Embryonic facial prominence (tissue), 1 donor: ENCODE results near the gene GINS1.

Experiments
- DNase-seq: peaks from one replicate; pipeline ENCODE4 v3.0.0-alpha.2; 2016; ENCODE audit errors: extremely low spot score

GINS1 gene

GRCh38 chr20:25407311-25408169, at the start of gene GINS1:
Gene GINS1 (plus strand): TSS chr20:25407673. CDS start chr20:25407821, 148 bp downstream.
- DNase-seq, result peak; percentile 63

- DNase-seq, result no peak
Measured at GRCh38 chr20:25360631-25361286, 46.7 kb upstream of the GINS1 start.

- DNase-seq, result no peak
Measured at GRCh38 chr20:25361287-25361683, 46.2 kb upstream of the GINS1 start.

GRCh38 chr20:25364180-25364788, 43.2 kb upstream of the GINS1 start:
- DNase-seq, result no peak

- DNase-seq, result no peak
Measured at GRCh38 chr20:25364879-25365699, 42.4 kb upstream of the GINS1 start.

GRCh38 chr20:25368526-25368925, 38.9 kb upstream of the GINS1 start:
- DNase-seq, result no peak

GRCh38 chr20:25368976-25369375, 38.5 kb upstream of the GINS1 start:
- DNase-seq, result no peak

- no peak for DNase-seq
Measured at GRCh38 chr20:25369529-25369928, 37.9 kb upstream of the GINS1 start.

- DNase-seq, result no peak
Measured at GRCh38 chr20:25369971-25370370, 37.5 kb upstream of the GINS1 start.

- DNase-seq, result no peak
Measured at GRCh38 chr20:25372584-25373336, 34.7 kb upstream of the GINS1 start.

- no peak for DNase-seq
Measured at GRCh38 chr20:25374842-25375241, 32.6 kb upstream of the GINS1 start.

GRCh38 chr20:25376236-25376635, 31.2 kb upstream of the GINS1 start:
- no peak for DNase-seq

GRCh38 chr20:25376886-25377285, 30.6 kb upstream of the GINS1 start:
- no peak for DNase-seq

GRCh38 chr20:25378189-25378883, 29.1 kb upstream of the GINS1 start:
- no peak for DNase-seq

GRCh38 chr20:25378884-25379733, 28.4 kb upstream of the GINS1 start:
- DNase-seq, result no peak

- DNase-seq, result no peak
Measured at GRCh38 chr20:25380945-25381614, 26.4 kb upstream of the GINS1 start.

- no peak for DNase-seq
Measured at GRCh38 chr20:25382704-25383370, 24.6 kb upstream of the GINS1 start.

- no peak for DNase-seq
Measured at GRCh38 chr20:25389401-25389857, 18.0 kb upstream of the GINS1 start.
